GM19468 (cell line): Measurements from ENCODE around the gene TMC3.

Experiments used
- ATAC-seq: cut with Tn5 transposase; IDR thresholded peaks from one replicate; pipeline ENCODE4 v1.9.1; 2021; ENCODE audit warnings: mild to moderate bottlenecking, moderate library complexity, moderate number of reproducible peaks; ENCODE audit not compliant: unreplicated experiment; ENCODE audit errors: extremely low read depth

Gene TMC3

GRCh38 chr15:81385721-81386076 is 11.7 kb upstream of the TMC3 start:
- ATAC-seq, result no peak

DNA sequence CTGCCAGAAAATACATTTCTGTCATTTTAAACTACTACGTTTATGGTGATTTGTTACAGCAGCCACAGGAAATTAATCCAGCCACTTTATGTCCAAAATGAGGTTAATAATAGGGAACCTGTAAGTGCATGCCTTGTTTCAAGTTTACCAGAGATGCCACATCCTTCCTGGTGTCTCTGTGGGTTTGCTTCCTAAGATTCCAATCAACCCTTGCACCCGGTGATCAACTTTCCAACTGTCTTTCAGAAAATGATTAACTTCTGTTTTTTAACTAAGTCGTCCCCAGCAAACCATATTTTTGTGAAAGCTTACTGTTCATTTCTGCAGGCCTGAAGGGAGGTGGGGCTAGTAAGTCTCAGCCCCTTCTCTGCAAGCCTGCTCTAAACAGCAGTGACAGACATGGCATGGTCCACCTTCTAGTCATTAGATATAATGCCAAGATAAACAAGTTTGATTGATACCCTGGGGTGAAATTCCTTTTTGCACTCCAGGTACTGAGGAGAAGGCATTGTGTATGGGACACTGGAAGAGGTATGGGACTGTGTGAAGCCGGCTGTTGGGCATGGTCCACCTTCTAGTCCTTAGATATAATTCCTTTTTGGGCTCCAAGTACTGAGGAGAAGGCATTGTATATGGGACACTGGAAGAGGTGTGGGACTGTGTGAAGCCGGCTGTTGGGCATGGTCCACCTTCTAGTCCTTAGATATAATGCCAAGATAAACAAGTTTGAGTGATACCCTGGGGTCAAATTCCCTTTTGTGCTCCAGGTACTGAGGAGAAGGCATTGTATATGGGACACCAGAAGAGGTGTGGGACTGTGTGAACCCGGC is 11.1 kb upstream of the TMC3 start:
- ATAC-seq, result no peak

DNA sequence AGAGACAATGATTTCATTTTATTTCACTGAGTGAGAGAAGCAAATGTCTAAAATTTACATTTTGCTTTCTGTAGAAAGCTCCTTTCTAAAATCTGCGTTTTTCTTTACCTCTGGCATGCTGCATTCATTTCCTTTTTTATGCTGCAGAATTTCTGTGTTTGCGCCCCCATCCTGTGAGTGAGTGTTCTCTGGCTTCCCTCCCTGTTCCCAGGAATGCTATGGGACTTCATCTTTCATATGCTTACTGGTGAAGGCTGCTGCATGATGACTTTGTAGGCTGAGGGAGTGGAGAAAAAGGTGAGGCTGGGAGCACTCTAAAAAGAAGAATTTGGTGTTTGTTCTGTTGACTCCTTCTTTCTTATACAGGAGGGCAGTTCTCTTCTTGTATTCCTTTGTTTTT is 7.7 kb upstream of the TMC3 start:
- ATAC-seq, result no peak

DNA sequence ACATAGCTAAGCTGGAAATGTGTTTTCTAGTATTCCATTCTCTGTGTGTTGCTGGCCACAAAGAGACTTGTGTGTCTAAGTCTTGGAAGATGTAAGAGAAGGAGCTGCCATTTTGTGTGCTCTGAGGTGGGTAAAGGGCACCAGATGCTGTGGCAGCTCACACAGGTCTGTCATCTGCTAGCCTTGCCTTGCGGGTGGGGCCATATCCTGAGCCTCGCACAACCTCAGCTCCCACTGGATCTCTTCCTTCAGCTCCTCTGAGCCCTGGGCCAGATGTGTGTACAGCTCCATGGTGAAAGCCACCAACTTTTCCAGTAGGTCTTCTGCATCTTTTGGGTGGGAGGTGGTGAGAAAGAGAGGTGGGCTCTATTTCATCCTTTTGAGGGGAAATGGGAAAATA is 6.7 kb upstream of the TMC3 start:
- ATAC-seq, result no peak

DNA sequence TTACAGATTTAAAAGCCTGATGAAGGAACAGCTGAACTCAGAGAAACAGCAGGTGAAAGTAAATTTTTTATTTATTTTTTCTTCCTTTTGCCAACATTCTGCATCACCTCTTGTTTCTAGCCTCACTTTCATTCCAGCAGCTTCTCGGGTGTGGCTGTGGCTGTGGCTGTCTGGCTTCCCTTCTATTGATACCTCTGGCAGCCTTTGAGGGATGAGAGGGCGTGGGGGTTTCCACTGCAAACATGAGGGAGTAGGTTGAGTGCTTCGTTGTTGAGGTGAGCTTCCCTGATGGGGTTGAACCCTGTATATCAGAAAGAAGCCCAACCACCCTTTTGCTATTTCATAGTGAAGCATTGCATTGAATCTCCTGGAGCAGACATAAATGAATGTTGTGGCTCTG is 6.2 kb upstream of the TMC3 start:
- no peak for ATAC-seq

- no peak for ATAC-seq
Measured at GRCh38 chr15:81379269-81379668, 5.3 kb upstream of the TMC3 start.

- ATAC-seq, result no peak
Measured at GRCh38 chr15:81378443-81378842, 4.4 kb upstream of the TMC3 start.

DNA sequence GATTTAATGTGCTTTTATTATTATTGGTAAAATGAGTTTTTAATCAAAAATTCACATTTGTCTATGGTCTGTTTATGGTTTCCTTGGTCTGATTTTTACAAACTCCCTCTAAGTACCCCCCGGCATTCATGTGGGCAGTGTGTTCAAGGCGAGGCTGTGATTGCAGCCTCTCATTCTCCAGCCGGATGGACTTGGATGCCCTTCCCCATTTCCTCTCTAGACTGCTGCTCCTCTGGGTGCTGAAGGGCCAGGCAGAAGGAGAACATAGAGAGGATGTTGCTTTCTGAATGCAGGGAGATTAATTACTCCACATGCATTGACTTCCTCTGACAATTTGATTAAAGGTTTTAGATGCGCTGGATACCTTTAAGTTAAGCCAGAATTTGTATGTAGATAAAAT is 3.9 kb upstream of the TMC3 start:
- no peak for ATAC-seq

DNA sequence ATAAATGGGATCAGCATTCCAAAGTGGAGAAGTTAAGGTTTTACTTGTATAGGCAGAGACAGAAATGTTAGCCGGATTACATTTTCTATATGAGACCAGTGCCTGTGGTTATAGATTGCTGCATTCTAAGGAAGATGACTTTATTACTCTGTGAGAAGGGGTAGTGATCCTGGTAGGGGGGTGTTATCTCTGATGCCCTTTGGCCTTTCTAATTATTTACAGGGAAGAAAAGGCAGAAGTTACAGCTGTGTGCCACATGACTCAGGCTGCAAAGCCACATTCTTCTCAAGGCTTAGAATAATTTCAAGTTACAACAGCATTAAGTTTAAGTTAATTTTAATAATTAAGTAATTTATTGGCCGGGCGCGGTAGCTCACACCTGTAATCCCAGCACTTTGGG is 2.2 kb upstream of the TMC3 start:
- ATAC-seq, result no peak

GRCh38 chr15:81375461-81375860 is 1.4 kb upstream of the TMC3 start:
- ATAC-seq, result no peak

DNA sequence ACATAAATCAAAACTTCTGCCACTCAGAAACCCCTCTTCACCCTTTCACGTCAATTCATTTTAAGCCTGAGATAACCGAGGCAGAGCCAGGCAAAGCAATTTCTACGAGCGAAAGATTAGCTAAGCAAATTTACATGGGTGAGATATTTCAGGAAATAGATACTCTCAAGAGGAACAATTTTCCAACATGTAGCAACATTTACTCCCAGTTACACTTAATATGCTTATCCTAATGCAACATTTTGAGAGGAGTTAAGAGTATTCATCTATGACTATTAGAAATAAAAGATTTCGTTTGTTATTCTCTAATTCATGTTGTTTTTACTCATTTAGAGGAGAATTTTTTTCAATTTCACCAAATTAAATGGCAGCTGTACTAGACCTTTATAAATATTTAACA is 837 bp downstream of the TMC3 start:
- ATAC-seq, result no peak

DNA sequence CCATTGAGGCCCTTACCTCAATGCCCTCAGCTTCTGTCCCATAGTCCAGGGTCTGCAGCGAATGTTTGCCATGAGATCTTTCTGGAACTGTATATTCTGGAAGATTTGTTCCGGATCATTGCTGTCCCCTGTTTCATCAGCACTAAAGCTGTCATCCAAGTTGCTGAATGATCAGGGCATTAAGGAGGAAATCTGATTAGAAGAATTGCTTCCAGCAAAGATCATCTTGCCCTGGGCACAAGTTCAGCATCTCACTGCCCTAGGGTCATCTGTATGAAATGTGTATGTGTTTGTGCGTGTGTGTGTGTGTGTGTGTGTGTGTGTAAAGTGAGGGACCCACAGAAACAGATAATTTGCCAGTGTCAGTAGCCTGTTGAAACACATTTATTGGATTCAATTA is 1.4 kb downstream of the TMC3 start:
- ATAC-seq, result no peak

DNA sequence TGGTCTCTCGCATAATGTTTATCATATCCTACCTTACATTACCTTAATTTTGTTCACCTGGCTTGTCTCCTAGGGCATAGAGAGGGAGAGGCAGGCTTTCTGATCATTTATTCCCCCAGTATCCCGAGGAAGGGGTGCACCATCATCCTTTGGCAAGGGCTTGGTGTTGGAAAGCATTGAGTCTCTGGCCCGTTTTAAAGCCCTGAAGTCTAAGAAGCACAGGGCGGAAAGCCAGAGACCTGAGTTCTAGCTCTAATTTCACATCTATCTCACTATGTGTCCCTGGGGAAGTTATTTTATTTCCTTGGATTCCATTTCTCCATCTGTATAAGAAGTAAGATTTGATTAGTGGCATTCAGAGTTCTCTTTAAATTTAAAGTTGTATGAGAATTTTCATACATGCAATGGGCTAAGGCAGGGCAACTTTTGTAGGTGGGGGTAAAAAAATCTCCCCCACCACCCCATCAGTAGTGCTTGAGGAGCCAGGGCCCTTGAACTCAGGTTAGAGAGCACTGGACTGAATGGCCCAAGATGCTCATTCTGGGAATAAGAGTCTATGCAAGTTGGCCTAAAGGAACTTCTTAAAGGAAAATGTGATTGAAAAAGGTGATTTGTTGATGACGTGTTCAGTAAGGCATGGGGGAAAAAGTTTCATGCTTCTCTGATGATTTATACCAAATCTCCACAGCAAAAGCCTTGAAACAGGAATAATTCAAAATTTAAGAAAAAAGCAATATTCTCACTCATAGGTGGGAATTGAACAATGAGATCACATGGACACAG is 10.1 kb downstream of the TMC3 start:
- ATAC-seq, result no peak

GRCh38 chr15:81363276-81363675 is 10.7 kb downstream of the TMC3 start:
- no peak for ATAC-seq

GRCh38 chr15:81362790-81363189 is 11.2 kb downstream of the TMC3 start:
- ATAC-seq, result no peak

DNA sequence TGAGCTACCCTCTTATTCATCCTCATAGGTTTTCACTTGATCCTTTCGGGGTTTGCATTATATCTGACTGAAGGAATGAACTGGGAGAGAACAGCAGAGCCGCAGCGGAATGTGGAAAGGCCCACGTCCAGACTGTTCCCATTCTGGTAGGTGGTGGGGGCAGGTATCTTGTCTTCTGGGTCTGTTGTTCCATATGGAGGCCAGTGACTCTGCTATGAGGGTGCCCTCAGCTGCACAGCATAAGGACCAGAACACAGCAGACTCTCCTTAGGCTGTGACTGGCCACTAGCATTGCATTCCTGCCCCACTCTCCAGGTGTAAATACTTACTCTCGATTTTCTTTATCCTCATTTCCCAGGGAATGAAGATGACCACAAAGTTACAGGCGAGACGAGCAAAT is 12.1 kb downstream of the TMC3 start:
- no peak for ATAC-seq

DNA sequence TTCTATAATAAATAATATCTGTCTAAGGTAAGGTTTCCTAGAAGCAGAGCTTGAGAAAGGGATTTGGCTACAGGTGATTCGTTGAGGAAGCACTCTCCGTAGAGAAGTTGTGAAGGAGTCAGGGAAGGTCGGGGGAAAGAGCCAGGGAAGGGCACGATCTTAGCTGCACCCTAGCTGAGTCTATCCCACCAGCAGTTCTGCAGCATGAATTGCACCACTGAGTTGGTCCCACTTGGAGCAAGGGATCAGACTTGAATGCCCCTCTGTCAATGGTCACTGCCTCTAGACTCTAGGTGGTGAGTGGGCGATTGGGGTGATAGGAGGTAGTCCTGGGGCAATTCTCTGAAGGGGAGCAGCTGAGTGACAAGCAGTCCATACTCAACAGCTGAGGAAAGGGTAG is 13.5 kb downstream of the TMC3 start:
- ATAC-seq, result no peak

DNA sequence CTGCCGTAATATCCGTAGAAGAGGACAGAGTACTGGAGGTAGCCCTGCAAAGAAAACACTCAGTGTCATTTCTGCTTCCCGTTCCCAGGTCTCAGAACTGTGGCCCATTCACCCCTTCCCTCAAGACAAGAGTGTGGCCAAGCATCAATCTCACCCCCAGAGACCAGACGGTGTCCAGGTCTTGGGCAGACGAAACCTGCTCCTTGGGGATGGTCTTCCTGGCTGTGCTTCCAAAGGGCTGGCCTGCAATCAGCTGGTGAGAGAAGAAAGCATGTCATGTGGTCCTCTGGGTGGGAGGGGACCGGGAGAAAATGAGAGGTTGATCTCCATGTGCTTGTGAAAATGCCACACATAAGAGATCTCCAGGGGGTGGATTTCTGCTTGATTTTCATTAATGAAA is 15.8 kb downstream of the TMC3 start:
- no peak for ATAC-seq

DNA sequence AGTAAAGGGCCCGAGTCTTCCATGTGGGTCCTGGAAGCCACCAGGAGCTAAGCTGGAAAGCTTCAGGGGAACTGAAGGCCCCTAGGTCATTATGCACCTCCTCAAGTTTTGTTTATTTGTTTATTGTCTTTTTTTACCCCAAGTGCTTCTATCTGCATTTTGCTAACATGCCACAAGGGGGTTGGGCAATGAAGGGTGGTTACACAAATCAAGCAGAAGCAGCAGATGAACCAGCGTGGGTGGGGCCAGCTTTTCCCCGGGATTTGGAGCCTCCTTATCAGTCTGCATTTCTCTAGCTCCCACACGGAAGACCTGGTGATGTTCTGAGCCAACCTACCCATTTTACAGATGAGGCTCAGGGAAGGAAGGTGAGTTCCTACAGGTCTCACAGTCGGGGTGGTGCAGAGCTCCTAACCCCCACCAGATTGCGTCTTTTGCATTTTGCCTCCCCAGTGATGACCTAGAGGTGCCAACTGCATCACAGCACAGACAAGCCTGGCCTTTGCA is 16.8 kb downstream of the TMC3 start:
- no peak for ATAC-seq

GRCh38 chr15:81356252-81356651 is 17.8 kb downstream of the TMC3 start:
- ATAC-seq, result no peak

DNA sequence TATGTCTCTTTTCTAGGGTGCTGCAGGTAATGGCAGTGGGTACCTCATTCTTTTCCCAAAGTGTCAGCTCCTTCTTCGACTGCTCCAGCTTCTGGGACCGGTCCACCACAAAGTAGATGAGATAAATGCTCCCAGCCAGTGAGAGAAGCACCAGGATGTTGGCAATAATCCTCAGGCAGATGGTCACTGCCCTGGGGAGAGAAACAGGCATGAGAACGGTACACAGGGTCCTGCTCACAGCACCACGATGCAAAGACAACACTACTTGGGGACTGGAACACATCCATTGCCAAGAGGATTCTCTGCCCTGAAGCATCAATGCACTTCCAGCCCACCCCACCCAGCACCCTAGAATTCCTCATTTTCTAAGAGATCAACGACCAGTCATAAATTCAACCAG is 22.4 kb downstream of the TMC3 start:
- ATAC-seq, result no peak

DNA sequence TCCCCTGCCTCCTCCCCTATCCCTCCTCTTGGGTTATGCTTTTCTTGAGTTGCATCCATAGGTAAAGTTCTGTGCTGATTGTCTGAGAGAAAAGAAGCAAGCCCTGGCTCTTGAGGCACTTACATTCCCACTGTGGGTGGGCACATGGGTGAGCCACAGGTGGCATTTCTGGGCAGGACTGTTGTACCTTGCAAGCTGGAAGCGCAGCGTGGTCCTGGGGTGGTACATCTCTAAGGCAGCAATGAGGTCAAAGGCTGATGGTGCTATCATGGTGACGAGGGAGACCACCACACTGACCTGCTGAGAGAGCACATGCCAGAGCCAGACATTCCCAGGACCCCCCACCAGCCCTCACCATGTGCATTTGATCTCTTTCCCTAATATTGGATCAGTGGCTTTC is 24.7 kb downstream of the TMC3 start:
- ATAC-seq, result no peak
